Cortex of kidney (tissue), 1 donor: ENCODE results near the gene RNF13.

Experiments used
- DNase-seq: peaks from one replicate; lab custom pipeline; 2025; lab: John Stamatoyannopoulos, UW

RNF13 gene, protein sequence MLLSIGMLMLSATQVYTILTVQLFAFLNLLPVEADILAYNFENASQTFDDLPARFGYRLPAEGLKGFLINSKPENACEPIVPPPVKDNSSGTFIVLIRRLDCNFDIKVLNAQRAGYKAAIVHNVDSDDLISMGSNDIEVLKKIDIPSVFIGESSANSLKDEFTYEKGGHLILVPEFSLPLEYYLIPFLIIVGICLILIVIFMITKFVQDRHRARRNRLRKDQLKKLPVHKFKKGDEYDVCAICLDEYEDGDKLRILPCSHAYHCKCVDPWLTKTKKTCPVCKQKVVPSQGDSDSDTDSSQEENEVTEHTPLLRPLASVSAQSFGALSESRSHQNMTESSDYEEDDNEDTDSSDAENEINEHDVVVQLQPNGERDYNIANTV

DNA sequence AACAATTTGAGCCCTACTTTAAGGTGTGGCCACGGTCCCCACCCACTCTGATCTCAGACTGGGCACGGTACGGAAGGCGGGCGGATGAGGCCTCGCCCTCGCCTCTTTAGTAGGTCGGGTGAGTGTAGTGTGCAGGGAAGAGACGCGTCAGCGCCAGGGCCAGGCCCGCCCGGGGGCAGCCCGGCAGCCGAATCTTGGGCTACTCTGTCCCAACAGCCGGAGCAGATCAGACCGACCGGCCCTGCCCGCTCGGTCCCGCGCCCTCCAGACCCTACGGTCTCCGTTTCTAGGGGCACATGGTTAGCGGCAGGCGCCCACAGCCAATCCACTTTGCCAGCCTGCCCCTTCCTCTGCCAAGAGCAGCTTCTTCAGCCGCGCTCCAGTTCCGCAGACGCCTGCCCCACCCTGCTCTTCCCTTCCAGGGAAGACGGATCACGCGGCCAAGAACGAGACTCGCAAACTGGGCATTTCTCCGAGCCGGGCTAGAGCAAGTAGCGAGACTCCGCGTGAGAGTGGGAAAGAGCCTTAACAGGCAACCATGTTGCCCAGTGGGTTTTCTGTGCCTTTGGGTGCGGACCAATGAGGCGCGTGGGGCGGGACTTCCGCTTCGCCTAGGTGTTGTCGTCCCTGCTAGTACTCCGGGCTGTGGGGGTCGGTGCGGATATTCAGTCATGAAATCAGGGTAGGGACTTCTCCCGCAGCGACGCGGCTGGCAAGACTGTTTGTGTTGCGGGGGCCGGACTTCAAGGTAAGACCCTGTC lies at the start of gene RNF13:
RNF13 (plus strand) TSS at position 610 of the 761 bp plus-strand sequence. CDS start 32,812 bp downstream, outside the sequence.
- peak; percentile 45 for DNase-seq

DNA sequence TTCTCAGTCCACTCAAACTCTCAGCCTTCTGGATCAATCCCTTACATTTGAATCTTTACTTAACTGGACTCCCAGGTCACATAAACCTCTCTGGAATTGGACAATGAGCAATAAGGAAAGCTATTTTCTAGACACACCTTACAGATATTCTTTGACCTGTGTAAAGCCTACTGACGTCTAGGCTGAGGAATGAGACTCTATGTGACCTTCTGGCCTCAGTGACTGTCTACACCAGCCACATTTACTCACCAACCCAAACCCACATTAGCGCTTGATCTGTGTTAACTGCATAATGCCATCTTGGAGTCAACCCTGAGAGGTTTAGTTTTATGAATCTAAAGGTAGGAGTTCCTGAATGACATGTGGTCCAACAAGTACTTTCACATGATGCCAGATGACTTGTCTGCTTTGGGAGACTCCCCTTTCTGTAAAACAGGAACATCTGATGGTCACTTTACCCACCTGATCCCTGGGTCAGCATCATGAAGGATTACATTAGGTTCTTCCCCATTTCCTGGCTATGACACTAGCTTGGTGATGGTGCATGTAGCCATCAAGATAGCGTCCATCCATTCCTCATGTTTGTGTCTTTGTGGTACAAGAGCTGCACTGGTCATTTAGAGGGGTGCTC lies 49.3 kb upstream of the RNF13 start:
- DNase-seq = no peak

DNA sequence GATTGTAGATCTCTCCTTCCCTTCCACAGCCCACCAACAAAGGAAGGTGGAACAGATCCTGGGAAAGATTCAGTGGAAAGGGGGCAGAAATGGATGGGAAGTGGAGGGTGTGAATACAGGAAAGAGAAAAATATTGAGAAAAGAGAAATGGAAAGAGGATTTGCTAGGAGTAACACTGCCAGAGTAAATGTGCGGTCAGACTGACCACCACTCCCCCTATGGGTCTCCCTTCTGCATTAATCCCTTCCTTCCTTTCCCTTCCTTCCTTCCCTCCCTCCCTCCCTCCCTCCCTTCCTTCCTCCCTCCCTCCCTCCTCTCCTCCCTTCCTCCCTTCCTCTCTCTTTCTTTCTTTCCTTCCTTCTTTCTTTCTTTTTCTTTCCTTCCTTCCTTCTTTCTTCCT lies 48.7 kb upstream of the RNF13 start:
- no peak for DNase-seq

DNA sequence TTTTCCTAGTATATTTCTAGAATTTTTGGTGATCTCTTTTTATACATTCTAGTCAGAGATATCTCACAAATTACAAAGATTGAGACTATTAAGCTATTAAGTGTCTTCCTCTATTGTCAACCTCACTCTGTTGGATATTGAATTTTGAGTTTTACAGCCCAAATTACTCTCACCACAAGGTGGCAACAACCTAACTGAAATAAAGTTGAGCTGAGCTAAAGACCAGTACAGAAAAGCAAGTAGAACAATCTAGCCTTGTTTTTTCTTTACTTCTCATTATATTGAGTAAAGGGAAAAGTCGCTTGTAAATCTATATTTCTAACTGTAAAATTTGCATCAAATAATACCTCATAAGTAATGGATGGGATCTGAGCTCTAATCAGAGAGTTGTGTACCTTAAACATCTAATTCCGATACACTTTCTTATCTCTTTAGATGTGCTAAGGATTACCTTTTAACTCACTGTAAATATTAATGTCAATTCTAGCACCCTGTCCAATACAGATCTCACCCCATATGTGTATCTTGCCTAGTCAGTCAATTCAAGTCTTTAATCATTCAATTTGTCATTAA lies 47.2 kb upstream of the RNF13 start:
- DNase-seq = no peak

DNA sequence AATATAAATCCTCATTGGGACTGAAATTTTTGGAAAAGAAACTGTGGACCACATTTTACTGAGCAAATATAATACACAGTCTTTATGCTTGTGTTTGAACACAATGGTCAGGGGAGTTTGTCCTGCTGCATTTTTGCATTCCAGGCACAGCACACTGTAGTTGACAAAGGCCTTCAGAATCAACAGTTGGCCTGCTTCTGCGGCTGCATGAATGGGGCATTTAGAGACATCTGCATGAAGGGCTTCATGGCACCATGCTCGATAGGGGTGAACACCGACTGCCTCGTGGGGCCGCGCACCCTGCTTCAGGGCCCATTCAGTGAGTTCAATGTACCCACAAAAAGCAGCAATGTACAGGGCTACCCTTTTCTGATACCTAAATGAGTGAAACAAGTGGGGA lies 45.3 kb upstream of the RNF13 start:
- DNase-seq = no peak

DNA sequence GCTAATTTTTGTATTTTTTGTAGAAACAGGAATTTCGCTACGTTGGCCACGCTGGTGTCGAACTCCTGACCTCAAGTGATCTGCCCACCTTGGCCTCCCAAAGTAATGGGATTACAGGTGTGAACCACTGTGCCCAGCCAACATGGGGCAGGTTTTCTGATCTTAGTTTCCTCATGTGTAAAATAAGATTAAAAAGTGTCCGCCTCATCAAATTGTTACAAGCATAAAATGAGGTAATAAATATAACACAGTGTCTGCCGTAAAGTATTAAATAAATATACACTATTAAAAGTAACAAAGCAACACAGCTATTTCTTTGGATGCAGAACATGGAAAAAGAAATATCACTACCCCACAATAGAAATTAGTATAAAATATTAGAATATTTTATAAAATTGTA lies 44.3 kb upstream of the RNF13 start:
- no peak for DNase-seq

DNA sequence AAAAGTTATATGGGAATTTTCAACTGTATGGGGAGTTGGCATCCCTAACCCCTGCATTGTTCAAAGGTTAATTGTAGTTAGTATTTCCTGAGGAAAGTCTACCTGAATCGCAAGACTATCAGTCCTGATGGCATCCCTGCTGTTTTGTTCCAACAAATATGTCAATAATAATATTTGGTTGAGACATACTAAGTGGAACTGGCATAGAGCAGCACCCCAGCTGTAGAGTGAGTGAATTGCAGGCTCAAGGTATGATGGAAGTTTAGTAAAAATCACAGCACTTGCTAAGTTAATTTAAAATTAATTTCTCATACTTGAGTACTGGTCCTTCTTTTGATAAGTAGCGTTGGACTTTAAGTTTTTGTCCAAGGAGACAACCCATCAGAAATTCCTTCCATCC lies 42.8 kb upstream of the RNF13 start:
- no peak for DNase-seq

DNA sequence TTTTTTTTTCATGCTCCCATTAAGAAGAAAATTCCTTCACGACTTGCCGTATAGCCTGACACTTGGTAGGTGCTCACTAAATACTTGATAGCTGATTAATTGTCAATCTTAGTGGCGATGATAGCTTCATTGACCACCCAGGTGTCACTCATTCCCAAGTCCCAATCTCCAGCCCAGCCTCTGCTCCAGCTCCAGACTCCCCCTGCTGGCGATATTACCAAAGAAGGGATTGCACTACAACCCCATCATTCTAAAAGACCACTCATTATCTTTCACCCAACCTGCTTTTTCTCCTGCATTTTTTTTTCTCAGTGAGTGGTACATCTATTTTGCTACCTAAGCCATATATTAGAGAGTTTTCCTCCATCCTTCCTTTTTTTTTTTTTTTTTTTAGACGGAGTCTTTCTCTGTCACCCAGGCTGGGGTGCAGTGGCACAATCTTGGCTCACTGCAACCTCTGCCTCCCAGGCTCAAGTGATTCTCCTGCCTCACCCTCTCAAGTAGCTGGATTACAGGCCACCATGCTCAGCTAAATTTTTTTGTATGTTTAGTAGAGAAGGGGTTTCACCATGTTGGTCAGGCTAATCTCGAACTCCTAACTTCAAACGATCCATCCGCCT lies 41.3 kb upstream of the RNF13 start:
- DNase-seq = no peak

DNA sequence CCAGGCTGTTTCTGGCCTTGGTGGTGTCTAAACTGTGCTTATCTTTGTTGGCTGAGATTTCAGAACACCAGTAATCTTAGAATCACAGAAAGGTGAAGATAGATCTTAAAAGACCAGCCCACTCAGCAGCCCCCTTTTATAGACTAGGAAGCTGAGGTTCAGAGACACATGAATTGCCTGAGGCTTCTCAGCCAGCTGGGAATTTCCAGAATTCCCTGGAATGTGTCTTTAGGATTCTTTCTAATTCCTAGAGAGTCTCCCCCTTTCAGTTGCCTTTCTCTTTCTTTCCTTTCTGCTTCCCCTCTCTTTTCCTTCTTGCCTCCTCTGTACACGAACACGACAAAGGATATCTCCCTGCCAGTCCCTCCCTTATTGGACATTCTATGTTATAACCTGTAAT lies 40.2 kb upstream of the RNF13 start:
- no peak for DNase-seq

DNA sequence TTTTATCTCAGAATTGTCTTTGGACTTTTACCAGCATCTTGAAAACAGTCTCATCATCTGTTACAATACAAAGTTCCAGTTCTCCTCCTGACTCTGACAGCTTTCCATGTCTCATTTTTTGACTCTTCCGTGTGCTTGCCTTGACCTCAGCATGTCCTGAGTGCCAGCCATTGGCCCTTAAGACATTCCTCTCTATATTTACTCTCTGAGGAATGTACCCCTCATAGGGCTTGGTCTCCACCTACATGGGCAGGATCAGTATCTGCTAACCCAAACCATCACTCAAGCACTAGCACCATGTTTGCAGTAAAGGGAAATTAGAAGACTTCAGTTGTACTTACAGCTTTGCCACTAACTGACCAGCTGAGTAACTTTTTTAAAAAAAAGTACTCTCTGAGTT lies 36.8 kb upstream of the RNF13 start:
- DNase-seq = no peak

DNA sequence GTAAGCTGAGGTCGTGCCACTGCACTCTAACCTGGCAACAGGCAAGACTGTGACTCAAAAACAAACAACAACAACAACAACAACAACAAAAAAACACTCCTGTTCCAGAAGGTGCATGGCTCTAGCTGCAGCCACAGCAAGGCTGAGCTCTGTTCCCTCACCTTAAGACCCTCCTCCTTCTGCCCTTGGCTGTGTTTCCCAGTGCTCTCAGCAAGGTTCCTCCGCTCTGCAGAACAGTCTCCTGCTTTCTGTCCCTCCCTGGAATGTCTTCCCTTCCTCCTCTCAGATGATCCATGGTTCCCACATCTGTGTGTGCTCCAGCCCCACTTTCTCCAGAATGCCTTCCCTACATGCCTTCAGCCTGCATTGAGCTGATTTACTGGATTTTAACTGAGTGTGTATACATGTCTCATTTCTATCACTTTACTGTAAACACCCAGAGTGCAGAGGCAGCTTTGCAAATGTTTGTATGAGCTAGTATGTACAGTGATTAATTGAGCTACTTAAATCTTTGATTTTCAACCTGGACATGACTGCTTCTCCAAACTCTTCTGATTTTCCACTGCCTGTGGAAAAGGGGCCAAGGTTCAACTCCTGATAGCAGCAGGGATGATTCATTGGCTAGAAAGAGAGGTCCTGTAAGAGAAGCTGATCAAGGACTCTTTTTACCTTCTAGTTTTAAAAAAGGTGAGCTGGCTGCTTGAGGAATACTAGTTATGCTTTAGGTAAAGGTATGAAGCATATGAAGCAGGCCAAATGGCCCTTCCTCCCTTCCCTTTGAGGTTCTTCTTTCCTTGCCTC lies 35.4 kb upstream of the RNF13 start:
- no peak for DNase-seq

DNA sequence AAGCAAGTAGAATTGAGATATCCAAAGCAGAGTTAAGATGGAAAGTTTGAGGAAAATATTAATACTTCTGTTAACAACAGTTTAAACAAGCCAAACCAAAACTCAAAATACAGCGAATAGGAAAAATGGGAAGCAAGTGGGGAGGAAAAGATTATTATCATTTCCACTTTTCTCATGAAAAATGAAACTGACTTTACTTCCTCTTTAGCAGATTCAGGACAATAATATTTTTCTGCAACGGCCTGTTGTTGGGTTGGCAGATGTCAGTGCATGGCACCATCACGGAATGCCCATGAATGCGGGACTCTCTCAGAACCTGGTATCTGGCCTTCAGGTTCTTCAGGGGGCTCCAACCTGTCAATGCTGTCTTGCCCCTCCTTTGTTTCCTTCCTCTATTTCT lies 31.8 kb upstream of the RNF13 start:
- no peak for DNase-seq

DNA sequence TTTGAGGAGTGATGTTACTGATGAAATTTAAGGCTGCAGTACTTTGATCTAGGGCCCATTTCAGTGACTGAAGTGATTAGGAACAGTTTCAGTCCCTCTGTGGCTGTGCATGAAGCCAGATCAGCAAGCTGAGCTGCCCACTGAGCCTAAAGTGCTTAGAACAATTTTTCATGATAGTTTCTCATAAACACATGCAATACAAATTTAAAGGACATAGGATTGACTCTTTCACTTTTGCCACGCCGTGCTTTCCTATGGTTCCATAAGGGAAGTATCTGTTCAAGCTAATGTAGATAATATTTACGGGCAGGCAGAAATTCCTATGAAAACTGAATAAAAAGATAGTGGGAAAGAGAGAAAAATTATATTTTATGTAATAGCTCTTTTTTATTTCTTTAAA lies 31.3 kb upstream of the RNF13 start:
- no peak for DNase-seq

DNA sequence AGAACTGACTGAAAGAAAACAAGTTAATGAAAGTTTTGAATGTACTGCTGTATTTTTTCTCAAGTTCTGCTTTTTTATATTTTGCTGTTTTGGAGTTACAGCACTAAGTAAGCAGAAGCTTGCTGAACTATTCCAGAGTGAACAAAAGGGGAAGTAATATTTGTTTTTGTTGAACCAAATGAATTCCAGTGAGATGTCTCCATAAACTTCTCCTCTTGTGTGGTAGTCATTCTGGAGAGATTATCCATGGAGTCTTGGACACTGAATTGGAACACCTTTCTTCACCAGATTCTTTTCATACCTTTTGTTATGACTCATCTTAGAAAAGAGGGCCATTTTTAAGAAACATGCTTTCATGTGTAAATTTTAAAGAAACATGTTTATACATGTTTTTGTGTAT lies 29.4 kb upstream of the RNF13 start:
- no peak for DNase-seq

DNA sequence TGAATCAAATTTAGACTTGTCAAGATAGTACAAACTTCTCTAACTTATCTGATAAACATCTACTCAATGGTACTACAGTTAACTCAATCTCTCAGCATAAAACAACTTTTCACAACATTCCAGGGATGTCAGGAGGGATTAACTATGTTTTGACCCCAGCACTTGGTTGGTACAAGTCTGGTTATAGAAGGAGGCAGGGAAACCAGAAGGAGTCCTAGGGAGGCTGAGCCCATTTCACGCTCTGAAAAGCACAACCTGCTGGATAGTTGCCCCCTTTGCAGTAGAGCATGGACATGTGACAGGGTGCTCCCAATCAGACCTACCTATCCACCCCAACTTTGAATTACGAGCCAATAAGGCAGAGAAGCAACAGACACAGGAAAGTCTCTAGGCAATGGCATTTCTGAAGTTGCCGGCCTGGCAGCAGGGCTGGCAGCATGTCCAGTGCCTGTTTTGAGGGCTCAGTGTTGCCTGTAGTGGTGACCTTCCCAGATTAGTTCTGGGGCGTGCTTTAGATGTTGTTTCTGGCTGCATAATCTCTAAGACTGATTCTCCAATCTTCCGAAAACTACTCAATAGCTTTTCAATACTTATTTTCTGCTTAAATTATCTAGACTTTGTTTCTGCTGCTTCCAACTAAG lies 28.8 kb upstream of the RNF13 start:
- no peak for DNase-seq

DNA sequence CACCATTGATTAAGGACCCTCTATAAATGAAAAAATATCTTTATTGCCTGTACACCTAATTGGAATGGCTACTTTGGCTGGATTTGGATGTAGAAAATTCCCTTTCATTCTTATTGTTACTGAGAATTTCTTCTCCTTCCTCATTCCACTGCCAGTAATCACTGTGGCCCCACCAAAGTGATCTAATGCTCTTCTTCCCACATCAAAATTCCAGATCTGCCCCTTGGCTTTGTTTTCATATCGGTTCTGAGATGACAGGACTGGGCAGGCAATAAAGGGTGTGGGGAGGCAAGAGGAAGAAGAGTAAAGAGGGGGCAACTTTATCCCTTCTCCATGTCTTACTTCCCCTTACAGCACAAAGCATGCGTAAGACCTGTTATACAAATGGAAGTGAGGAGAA lies 22.7 kb upstream of the RNF13 start:
- no peak for DNase-seq

DNA sequence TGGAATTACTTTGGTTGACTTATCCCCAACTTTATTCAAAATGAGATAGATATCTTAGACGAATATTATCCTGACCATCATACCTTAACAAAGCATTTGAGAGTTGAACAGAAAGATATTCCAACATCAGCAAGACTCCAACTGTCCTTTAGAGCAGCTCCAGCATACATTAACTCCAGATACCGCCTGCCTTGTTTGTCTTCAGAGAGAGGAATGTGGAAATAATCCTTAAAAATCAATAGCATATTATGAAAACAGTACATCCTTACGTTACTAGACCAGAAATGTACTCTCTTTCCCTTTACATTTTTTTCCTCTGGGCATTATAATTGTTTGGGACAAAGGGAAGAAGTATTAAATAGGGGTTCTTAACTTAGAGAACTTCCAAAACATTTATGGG lies 22.3 kb upstream of the RNF13 start:
- DNase-seq = no peak

DNA sequence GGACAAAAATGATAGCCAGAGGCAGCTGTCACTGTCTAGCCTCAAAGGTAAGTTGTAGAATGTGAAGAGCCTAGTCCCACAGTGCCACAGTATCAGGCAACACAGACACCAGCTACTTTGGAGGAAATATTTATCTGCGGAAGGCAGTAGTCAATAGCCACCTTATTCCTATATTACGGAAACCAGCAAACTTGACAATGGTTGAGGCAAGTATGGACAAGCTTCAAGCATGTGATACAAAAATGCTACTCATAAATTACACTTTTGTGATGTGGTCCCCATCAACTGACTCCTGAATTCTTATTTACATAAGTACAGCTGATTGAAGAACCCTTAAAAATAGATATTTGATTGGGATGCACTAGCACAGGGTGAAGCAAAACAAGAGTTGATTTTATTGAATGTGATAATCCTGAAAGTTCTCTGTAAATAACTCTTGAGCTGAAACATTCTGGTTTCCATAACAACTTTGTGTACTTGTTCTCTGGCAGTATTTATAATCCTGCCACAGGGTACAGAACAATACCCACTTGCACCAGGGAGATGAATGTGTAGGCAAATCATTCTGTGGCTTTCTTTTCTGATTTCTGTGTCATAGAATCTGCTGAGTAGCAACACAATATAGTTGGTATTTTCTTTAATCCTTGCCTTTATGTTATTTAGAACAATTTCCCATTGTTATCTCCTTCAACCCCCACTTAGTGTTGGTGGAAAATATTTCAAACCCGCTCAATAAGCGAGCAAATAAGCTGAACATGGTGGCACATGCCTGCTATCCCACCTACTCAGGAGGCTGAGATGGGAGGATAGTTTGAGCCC lies 20.4 kb upstream of the RNF13 start, which contains the start of gene ANKUB1:
ANKUB1 (minus strand) TSS at position 103 of the 819 bp plus-strand sequence. CDS start 188 bp downstream, outside the sequence.
- DNase-seq = no peak

DNA sequence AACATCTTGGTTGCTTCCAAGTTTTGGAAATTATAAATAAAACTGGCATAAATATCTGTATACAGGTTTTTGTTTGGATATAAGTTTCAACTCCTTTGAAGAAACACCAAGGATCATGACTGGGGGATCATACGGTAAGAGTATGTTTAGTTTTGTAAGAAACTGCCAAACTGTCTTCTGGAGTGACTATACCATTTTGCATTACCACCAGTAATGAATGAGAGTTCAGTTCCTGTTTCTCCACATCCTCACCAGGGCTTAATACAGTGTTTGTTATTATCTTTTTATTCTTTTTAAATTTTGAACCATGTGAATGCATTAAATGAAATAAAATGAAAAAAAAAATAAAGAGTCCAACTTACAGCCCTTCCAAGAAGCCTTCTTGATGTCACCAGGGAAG lies 17.0 kb upstream of the RNF13 start:
- DNase-seq = no peak

DNA sequence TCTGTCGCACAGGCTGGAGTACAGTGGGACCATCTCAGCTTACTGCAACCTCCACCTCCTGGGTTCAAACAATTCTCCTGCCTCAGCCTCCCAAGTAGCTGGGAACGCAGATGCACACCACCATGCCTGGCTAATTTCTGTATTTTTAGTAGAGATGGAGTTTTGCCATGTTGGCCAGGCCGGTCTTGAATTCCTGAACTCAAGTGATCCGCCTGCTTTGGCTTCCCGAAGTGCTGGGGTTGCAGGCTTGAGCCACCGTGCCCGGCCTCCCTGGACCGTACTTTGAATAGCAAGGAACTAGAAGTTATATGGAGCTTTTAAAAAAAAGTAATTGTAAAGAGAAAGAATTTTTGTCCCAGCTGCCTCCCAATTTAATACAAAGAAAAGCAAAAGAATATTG lies 12.3 kb upstream of the RNF13 start:
- no peak for DNase-seq
